GM18870 (cell line): ENCODE data around the gene ICE2.
"Not testable (repeated sequence)": the region's sequence is repeated elsewhere in the genome, so short reads cannot be mapped to it uniquely, and the experiment has no call there.

ENCODE experiments used
- ATAC-seq: cut with Tn5 transposase; IDR thresholded peaks from one replicate; pipeline ENCODE4 v1.9.1; 2021; ENCODE audit warnings: moderate library complexity; ENCODE audit not compliant: unreplicated experiment

Gene ICE2

DNA sequence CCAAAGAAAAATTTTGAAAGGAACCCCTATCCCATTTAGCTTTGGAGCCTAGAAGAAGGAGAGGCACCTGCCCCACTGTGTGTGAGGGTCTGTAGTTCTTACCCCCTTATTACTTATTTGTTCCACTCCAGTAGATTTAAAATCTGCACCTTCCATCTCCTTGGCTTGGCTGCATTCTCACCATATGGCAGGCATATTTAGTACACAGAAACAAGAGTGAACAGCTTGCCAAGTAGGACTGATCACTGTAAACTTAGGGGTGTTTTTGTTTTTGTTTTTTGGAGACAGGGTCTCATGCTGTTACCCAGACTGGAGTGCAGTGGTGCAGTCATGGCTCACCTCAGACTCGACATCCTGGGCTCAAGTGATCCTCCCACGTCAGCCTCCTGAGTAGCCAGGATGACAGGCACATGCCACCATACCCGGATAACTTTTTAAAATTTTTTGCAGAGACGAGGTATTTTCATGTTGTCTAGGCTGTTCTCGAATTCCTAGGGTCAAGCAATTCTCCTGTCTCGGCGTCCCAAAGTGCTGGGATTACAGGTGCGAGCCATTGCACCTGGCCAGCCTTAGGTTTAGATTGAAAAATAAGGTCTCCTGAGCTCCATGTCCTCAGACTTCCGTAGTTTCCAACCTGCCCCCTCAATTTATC, 67.0 kb downstream of the ICE2 start:
- no peak for ATAC-seq

DNA sequence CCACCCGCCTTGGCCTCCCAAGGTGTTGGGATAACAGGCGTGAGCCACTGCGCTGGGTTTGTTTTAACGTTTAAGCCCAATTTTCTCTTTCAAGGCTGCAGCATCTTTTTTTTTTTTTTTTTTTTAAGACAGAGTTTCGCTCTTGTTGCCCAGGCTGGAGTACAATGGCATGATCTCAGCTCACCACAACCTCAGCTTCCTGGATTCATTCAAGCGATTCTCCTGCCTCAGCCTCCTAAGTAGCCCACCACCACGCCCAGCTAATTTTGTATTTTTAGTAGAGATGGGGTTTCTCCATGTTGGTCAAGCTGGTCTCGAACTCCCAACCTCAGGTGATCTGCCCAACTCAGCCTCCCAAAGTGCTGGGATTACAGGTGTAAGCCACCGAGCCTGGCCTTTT, 68.6 kb downstream of the ICE2 start:
- ATAC-seq = not testable (repeated sequence)

DNA sequence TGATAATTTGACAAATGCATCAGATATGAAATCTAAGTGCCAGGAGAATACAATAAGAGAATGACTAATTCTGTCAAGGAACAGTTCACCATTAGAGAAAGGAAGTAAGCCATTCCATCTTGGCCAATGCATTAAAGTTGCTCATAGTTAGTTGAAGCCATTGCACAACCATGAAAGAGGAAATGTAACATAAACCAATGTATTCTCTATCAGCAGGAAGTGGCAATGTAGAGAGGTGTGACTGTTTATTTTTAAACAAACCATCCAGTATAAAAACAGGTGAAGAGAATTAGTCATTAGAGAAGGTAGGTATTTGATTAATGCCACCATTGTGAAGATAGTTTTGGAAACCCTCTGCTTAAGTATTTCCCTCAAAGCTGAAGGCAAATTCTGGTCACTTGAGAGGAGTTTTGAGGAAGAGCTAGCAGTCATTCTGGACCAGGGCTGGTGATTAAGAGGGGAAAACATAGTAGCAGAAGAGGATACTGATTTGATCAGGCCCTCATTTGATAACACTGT, 70.4 kb downstream of the ICE2 start:
- no peak for ATAC-seq

DNA sequence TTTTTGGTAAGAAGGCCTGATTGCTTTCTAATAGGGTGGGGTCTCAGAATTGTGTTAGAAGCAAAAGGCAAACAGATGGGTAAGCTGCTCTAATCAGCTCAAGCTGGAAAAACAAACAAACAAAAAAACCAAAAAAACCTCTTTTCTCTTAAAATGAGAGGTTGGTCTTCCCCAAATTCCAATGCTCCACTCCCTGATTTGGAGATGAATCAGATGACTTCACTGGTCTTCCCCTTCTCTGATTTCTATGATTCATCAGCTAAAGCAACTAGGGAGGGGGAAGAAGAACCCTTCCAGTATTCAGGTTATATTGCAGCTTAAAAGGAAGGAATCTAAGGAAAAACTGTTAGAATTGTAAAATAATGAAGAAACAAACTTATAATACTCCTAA, 71.5 kb downstream of the ICE2 start:
- no peak for ATAC-seq

DNA sequence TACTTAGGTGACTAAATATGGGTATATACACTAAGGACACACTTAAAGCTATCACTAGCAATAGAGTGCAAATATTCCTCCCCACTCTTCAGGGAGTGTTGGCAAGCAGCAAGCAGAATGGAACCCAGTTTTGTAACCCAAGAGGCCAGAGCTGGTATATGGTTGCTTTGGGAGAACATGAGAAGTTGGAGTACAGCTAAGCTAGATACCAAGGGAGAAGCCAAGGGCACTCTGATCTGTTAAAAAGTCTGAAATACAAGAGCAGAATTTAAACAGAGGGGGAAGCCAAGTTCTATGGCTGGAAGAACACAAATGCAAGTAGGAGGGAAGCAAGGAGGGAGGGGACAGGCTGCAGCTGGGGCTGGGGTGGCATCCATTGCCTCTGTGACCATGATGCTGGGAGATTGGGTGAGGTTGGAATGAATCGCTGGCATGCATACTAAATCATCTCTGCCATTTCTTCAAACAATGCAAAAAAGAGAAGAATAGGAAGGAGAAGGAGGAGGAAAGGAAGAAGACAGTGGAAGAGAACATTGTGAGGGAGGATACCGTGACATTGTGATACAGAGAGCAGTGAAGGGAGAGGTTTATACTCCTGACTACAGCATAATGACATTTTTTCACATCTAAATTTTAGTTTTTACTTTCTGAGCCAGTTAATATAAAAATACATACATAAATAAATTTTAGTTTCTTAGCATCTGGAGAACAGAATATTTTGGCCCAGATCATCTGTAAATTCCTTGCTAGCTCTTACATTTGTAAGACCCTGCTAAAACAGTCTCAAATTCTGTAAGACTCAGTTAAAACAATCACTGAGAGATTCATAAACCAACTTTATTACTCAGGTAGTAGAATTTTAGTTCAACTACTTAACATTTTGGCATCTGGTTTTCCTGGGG, 72.2 kb downstream of the ICE2 start:
- no peak for ATAC-seq

DNA sequence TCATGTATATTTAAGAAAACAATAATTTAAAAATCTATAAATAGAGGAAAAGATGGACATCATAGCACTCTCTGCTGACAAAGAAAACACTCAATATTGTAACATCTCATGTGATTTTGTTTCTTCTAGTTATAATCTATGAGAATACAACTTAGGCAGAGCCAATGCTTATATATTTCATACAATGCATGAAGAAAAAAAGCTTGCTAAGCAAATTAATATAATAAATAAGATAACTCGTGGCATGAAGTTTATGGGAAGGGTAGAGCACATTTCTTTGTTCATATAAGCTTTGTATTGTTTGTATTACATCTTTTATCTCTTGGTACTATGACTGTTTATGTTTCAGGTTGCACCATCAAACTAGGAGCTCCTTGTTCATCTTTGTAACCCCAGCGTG, 73.5 kb downstream of the ICE2 start:
- ATAC-seq = no peak

DNA sequence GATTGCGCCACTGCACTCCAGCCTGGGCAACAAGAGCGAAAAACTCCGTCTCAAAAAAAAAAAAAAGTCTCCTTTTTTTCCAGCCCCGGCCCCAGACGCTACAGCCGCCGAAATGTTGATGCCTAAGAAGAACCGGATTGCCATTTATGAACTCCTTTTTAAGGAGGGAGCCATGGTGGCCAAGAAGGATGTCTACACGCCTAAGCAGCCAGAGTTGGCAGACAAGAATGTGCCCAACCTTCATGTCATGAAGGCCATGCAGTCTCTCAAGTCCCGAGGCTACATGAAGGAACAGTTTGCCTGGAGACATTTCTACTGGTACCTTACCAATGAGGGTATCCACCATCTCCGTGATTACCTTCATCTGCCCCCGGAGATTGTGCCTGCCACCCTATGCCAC, 74.6 kb downstream of the ICE2 start:
- ATAC-seq = not testable (repeated sequence)

DNA sequence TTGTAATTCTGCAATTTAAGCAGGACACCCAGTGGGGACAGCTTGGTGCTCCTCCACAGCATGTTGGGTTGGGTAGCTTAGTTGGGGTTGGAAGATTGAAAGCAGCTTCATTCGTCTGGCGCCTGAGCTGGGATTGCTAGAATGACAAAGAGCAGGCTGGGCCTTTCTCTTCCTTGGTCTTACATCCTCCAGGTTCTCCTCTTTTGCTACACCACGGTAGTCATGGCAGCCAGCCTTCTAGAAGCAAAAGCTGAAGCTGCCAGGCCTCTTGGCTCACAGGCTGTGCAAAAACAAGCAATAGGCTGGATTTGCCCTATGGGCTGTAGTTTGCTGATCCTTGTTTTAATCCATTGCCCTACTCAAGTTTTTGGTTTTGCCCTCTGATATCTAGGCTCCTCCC, 78.0 kb downstream of the ICE2 start:
- ATAC-seq = no peak

DNA sequence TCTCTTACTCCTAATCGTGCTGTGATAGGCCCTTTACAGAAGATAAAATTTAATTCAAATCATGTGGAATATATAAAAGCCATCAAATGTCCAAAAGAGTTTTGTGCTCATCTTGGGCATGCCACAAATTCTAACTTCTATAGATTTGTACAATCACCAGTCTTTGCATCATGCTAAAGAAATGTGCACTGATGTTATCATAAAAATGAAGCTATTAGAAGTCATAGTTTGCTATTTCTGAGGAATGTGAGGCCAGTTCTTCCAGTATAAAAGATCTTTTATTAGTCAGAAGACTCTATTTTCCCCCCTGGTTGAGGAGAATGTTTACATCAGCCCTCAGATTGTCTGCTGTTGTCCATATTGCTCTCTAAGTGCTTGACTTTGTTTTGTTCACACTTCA, 79.0 kb downstream of the ICE2 start:
- no peak for ATAC-seq

DNA sequence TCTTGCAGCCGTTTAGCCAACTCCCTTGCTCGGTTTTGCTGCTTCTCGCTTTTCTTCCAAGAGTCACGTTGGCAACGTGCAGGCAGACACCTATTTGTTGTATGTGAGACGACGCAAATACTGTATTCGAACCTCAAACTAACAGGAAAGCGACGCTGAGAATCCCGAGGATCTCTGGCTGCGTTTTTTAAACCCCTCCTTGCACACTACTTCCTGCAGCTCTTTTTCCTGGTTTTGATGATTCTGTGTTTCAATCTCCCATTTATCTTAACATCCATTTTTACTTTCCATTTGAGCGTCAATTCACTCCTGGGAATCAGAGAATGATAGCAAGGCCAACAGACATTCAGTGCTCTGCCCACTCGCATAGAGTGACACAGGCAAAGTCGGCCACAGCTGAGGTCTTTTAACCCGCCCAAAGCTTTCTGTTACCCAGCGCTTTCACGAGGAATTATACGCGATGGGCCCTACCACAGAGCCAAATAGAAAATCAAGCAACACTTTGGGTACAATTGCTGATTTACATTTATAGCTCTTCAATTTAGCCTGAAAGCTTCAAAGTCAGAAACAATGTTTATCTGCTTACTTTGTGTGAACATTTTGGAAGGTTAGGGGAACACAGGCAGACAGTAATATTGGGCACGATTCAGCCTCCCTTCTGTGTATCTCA, 79.6 kb downstream of the ICE2 start:
- ATAC-seq = no peak

DNA sequence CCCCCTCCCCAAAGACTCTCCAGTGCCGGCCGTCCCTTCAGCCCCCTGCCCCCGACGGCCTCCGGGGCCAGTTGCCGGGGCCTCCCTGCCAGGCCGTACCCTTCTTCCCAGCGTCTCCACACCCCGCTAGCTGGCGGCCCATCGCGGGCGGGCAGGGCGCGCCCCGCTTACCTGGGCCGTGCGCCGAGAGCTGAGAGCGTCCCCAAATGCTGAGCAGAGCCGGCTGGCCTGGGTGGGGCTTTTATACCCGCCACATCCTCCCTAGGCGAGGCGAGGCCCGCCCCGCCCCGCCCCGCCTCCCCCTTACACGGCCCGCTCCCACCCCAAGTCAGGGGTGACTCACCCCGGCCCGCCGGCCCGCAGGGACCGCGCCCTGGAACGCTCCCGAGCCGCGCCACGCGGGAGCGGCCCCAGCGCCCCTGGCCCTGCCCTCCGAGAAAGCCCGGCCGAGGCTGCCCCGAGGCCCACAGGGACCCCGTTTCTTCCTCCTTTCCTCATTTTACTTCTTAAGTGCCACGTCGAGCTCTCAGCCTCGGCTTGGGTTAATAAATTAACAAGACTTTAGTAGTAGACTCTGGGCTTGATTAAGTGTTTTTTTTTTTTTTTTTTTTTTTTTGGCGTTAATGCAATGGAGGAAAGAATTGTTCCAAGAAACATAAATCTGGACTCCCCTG, 81.0 kb downstream of the ICE2 start, which contains the start of gene ANXA2:
ANXA2 (minus strand) TSS at position 215 of the 674 bp plus-strand sequence. CDS start 11,911 bp downstream, outside the sequence.
- peak; percentile 47 for ATAC-seq

DNA sequence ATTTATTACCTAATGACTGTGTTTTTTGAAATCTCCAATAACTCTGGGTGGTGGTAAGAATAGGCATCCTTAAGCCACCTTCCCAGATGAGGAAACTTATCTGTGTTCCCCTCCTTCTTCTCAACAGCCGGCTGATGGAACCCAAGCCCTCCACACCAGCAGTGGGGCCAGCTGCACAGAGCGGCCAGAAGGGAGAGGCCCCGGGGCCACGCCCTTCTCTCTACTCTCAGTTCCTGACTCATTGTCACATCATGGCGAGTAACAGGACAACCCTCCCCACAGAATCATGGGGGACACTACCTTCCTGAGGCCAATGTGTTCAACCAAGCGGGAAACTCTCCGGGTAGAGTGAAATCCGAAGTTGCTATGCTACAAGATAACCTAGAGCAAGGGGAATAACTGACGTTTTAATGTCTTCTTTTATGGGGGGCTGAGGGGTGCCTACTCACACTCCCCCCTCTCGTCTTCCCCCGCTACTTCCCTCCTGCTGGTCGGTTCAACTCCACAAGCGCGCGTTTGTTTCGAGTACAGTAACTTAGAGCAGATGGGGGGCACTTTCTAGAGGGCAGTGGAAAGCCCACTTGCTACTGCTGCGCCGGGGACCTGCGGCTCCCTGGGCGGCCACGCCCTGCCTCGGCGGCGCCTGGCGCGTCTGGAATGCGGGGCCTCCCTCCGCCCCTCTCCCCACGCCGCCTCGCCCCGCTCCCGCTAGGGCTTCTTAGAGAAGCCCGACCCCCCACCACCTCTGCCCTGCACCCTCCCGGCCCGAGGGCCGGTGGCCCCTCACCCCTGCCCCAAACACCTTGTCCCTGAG, 81.8 kb downstream of the ICE2 start:
- ATAC-seq = peak; percentile 78

DNA sequence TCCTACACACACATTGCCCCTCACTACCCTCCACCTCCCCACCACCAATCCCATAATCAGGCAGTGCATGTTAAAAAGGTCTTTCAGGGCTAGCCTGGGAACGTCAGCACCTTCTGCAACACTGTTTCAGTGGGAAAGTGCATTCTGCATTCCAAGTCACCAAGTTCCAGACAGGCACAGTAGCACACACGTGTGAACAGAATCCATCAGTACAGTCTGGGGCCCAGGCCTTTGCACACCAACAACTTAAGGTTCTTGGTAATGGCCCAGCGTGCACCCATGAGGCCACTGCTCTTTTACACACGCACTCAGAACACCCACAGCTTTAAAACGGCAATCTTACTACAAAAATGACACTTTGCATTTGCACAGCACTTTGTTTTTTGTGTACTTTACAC, 82.4 kb downstream of the ICE2 start:
- no peak for ATAC-seq

DNA sequence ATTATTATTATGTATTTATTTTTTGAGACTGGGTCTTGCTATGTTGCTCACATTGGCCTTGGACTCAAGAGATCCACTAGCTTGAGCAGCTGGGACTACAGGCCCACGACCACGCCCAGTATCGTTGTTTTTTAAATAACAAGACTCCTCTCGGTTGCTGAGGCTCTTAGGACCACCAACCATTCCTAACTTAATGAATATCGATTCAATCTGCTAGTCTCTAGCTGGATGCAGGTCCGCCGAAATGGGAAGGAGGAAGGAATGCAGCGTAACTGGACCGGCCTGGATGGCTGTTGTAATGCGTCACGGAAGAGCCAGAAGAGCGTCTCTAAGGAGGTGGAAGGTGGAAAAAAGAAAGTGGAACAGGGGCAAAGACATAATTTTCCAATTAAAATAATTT, 82.8 kb downstream of the ICE2 start:
- no peak for ATAC-seq

DNA sequence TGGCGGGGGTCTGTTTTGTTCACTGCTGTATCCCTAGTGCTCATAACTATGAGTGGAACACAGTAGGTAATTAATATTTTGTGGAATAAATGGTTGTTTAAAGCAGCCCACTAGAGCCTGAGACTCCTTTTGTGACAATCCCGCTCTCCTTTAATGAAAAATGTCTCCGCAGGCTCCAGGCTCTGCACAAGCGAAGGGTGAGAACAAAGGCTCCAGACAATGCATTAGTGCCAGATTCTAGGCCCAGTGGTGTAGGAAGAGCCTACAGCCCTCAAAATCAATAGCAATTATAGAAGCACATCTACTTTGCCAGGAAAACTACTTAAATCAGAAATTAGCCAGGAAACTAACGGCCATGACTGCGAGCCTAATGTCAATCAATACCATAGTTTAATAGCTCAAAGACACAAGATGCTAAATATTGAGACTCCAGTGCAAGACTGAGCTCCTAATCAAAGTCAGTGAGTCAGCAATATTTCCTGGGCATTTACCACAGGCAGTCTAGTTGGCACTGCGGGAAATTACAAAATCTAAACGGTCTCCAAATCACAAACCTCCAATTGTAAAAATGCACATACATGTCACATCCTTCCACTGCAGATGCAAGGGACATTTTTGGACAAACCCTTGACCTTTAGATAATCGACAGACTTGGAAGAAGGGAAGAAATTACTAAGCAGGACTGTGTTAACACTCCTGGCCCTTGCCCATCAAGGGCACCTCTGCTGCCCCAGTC, 83.5 kb downstream of the ICE2 start:
- no peak for ATAC-seq

DNA sequence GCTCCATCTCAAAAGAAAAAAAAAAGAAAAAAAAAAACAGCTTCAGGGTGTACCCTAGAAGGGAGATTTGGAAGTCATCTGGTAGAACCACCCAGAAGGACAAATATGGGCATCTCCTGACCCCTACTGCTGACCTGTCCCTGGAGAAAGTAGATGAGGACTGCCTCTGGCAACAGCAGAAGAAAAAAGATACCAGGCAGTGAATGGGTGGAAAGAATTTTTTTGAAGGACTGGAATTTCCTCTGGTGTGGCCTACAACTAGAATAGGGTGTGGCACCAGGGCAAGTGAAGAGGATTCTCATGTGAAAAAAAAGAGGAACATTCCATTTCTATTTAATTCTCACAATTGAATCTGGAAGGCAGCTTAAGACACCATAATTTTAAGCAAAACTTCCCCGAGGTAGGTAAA, 84.2 kb downstream of the ICE2 start:
- no peak for ATAC-seq

DNA sequence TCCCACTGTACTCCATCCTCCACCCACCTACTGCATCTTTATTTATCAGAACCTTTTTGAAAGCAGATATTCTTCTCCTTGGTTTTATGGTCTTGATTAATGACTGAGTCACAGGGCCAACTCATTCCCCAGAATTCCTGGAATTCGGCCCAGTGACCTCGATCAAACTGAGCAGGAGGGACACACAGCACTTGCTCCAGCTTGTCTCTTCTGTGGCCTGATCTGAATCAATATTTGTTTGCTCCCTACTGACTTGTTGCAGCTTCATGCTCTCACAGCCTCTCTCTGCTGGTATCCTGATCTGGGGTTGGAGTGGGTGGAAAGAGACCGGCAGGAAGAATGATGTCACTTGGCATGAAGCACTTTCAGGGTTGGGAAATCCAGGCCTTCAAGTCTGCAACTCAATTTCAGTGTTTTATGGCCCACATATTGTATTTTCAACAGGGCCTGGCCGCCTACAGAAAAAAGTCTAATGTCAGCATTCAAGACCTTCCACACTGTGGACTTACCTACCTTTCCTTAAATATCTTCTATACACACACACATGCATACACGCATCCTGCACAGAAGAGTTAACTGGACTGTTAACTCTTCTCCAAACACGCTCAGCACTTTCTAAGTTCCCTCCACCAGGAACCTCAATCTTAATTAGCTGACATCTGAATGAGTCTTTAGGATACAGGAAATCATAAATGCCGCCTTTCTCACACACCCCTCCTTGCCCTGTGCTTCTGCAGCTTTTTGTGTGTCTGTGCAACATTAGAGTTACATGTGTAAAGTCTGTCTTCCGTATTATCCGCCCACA, 85.8 kb downstream of the ICE2 start:
- no peak for ATAC-seq

DNA sequence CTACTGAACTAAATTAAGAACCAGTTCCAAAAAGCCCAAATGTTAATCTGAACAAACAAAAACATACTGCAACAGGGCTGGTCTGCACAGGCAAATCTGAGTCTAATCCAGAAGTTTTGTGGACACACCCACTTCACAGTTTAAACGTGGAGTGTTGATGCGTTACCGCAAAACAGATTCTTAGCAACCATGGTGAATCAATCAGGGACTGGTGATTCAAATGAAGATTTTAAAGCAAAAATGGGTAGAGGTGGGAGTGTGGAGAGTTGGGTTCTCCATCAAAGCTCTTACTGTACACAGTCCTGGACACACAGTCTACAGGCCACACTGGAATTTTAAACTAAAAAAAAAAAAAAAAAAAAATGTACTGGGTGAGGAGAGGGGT, 86.3 kb downstream of the ICE2 start:
- ATAC-seq = no peak
